Activated naive CD4-positive, alpha-beta T cell treated with anti-CD3 and anti-CD28 coated beads for 36 hours (primary cell): Measurements from ENCODE around the gene TTLL3. TPM values are rescaled to one million over a fixed set of nuclear protein-coding genes. Genes with fewer than 3 reads are reported as not detected.
A peak's percentile ranks its signal among the peaks of the same experiment; 100 is the strongest.
"Not testable (repeated sequence)": the region's sequence is repeated elsewhere in the genome, so short reads cannot be mapped to it uniquely, and the experiment has no call there.

Experiments
- CTCF ChIA-PET: fragments of 350-600 bp; sonication (Branson Sonifier 250); formaldehyde crosslinking; loops from one replicate; lab custom pipeline; 2021; ENCODE audit warnings: antibody characterized with exemption; lab: Charles Lee
- DNase-seq: peaks from one replicate; pipeline ENCODE4 v3.0.0-alpha.2; 2020
- H3K27ac Mint-ChIP-seq: one replicate; pipeline ENCODE4 v1.8.0; 2021; ENCODE audit warnings: mild to moderate bottlenecking, mixed read lengths
- H3K27me3 Mint-ChIP-seq: one replicate; pipeline ENCODE4 v1.8.0; 2021; ENCODE audit warnings: low read depth, mixed read lengths
- H3K36me3 Mint-ChIP-seq: one replicate; pipeline ENCODE4 v1.8.0; 2021; ENCODE audit warnings: low read depth, mixed read lengths
- H3K4me1 Mint-ChIP-seq: one replicate; pipeline ENCODE4 v1.8.0; 2021; ENCODE audit warnings: low read depth, mixed read lengths
- H3K4me3 Mint-ChIP-seq: one replicate; pipeline ENCODE4 v1.8.0; 2021; ENCODE audit warnings: mild to moderate bottlenecking, moderate library complexity, mixed read lengths
- H3K9me3 Mint-ChIP-seq: one replicate; pipeline ENCODE4 v1.8.0; 2021; ENCODE audit warnings: mixed read lengths
- intact Hi-C: fragments of 100-400 bp; cut with micrococcal nuclease; formaldehyde crosslinking; loops from one replicate; pipeline ENCODE4 v1.15.1; 2023
- total RNA-seq, 2 experiments: library from RNA; stranded (reverse); gene quantifications; one replicate each; pipeline ENCODE4 v1.2.3, GENCODE V29; 2021

The TTLL3 gene
- total RNA-seq, 2 experiments from 2014 or later = 46.3 to 47.1 TPM

GRCh38 chr3:9851383-9851782 is 41.3 kb downstream of the TTLL3 start:
- H3K9me3 Mint-ChIP-seq, intact Hi-C loops, H3K4me1 Mint-ChIP-seq, H3K4me3 Mint-ChIP-seq, H3K36me3 Mint-ChIP-seq, CTCF ChIA-PET, H3K27me3 Mint-ChIP-seq, H3K27ac Mint-ChIP-seq, DNase-seq: not testable (repeated sequence)

GRCh38 chr3:9851926-9852325 is 41.9 kb downstream of the TTLL3 start:
- H3K27me3 Mint-ChIP-seq, H3K36me3 Mint-ChIP-seq, H3K9me3 Mint-ChIP-seq, CTCF ChIA-PET, DNase-seq, H3K27ac Mint-ChIP-seq, intact Hi-C loops, H3K4me1 Mint-ChIP-seq, H3K4me3 Mint-ChIP-seq: not testable (repeated sequence)

- intact Hi-C loops = no loop called here
- no peak for DNase-seq
- H3K4me3 Mint-ChIP-seq = no peak overlapping the region
- H3K4me1 Mint-ChIP-seq = peaks cover 3% of the 10 kb centered on the region
- H3K27me3 Mint-ChIP-seq = peaks cover 2% of the 10 kb centered on the region
- CTCF ChIA-PET = interaction anchor here (0.6 kb wide), 1 partner anchor 233 kb away, joined by 3 read pairs; no protein-coding TSS in a partner anchor
- no peaks in the 10 kb centered on the region for H3K36me3 Mint-ChIP-seq
- no peak overlapping the region for H3K27ac Mint-ChIP-seq
- H3K9me3 Mint-ChIP-seq = no peaks in the 10 kb centered on the region
Measured at GRCh38 chr3:9852528-9852927, 42.5 kb downstream of the TTLL3 start.

- H3K36me3 Mint-ChIP-seq, H3K9me3 Mint-ChIP-seq, H3K4me3 Mint-ChIP-seq, intact Hi-C loops, H3K4me1 Mint-ChIP-seq, H3K27ac Mint-ChIP-seq, DNase-seq, H3K27me3 Mint-ChIP-seq: not testable (repeated sequence)
- CTCF ChIA-PET = interaction anchor here (0.6 to 0.9 kb wide), 2 partner anchors 71 to 78 kb away, joined by 3 read pairs; no protein-coding TSS in a partner anchor
Measured at GRCh38 chr3:9854291-9854940, 44.4 kb downstream of the TTLL3 start.

GRCh38 chr3:9855594-9855993 is 45.5 kb downstream of the TTLL3 start:
- no peak for DNase-seq
- Mint-ChIP-seq H3K4me3 (no peak overlapping the region), H3K27me3 (peaks cover 2% of the 10 kb centered on the region), H3K4me1 (no peaks in the 10 kb centered on the region), H3K9me3 (no peaks in the 10 kb centered on the region), H3K27ac (no peak overlapping the region), H3K36me3 (no peaks in the 10 kb centered on the region)
- CTCF ChIA-PET = interaction anchor here (0.6 to 0.9 kb wide), 2 partner anchors 77 to 141 kb away, joined by 3 to 5 read pairs; no protein-coding TSS in a partner anchor
- intact Hi-C loops = no loop called here

- intact Hi-C loops = no loop called here
- DNase-seq = no peak
- CTCF ChIA-PET = no interaction called here
- Mint-ChIP-seq H3K4me1 (peaks cover 2% of the 10 kb centered on the region), H3K27ac (no peak overlapping the region), H3K4me3 (no peak overlapping the region), H3K36me3 (no peaks in the 10 kb centered on the region), H3K9me3 (no peaks in the 10 kb centered on the region), H3K27me3 (peaks cover 9% of the 10 kb centered on the region)
Measured at GRCh38 chr3:9859530-9860025, 49.5 kb downstream of the TTLL3 start.

GRCh38 chr3:9861201-9861600 is 51.1 kb downstream of the TTLL3 start:
- Mint-ChIP-seq H3K36me3 (no peaks in the 10 kb centered on the region), H3K4me3 (no peak overlapping the region), H3K9me3 (no peaks in the 10 kb centered on the region), H3K27ac (no peak overlapping the region), H3K27me3 (peaks cover 9% of the 10 kb centered on the region), H3K4me1 (peaks cover 2% of the 10 kb centered on the region)
- CTCF ChIA-PET = no interaction called here
- no peak for DNase-seq
- intact Hi-C loops = no loop called here

GRCh38 chr3:9861626-9862130 is 51.6 kb downstream of the TTLL3 start:
- peaks cover 9% of the 10 kb centered on the region for H3K27me3 Mint-ChIP-seq
- CTCF ChIA-PET = no interaction called here
- no peaks in the 10 kb centered on the region for H3K9me3 Mint-ChIP-seq

GRCh38 chr3:9862391-9863057 is 52.5 kb downstream of the TTLL3 start:
- DNase-seq = peak; percentile 24
- Mint-ChIP-seq H3K27me3 (peaks cover 9% of the 10 kb centered on the region), H3K27ac (no peak overlapping the region), H3K36me3 (no peaks in the 10 kb centered on the region), H3K4me1 (peaks cover 2% of the 10 kb centered on the region), H3K9me3 (no peaks in the 10 kb centered on the region), H3K4me3 (no peak overlapping the region)
- CTCF ChIA-PET = no interaction called here
- intact Hi-C loops = no loop called here

More at GRCh38 chr3:9861626-9862130, 51.6 kb downstream of the TTLL3 start:
- Mint-ChIP-seq H3K4me3 (no peak overlapping the region), H3K27ac (no peak overlapping the region), H3K36me3 (no peaks in the 10 kb centered on the region), H3K4me1 (peaks cover 2% of the 10 kb centered on the region)
- intact Hi-C loops = no loop called here
- no peak for DNase-seq

GRCh38 chr3:9863058-9863772 is 53.2 kb downstream of the TTLL3 start:
- no peak overlapping the region for H3K27ac Mint-ChIP-seq
- peaks cover 2% of the 10 kb centered on the region for H3K4me1 Mint-ChIP-seq
- H3K4me3 Mint-ChIP-seq = no peak overlapping the region

GRCh38 chr3:9864200-9864927 is 54.3 kb downstream of the TTLL3 start:
- peaks cover 2% of the 10 kb centered on the region for H3K4me1 Mint-ChIP-seq
- peaks cover 9% of the 10 kb centered on the region for H3K27me3 Mint-ChIP-seq
- H3K27ac Mint-ChIP-seq = no peak overlapping the region
- no peaks in the 10 kb centered on the region for H3K9me3 Mint-ChIP-seq
- no peaks in the 10 kb centered on the region for H3K36me3 Mint-ChIP-seq
- intact Hi-C loops = no loop called here
- no peak overlapping the region for H3K4me3 Mint-ChIP-seq
- no peak for DNase-seq
- CTCF ChIA-PET = interaction anchor here (0.6 to 0.9 kb wide), 4 partner anchors 11 to 782 kb away, joined by 3 to 7 read pairs (median 4); partner anchors contain the start of gene CIDEC

More at GRCh38 chr3:9863058-9863772, 53.2 kb downstream of the TTLL3 start:
- Mint-ChIP-seq H3K9me3 (no peaks in the 10 kb centered on the region), H3K27me3 (peaks cover 9% of the 10 kb centered on the region), H3K36me3 (no peaks in the 10 kb centered on the region)
- CTCF ChIA-PET = no interaction called here
- intact Hi-C loops = no loop called here
- DNase-seq = no peak
